WTC11 (cell line): ENCODE measurements around the gene CTDSPL. TPM values are rescaled to one million over a fixed set of nuclear protein-coding genes. Genes with fewer than 3 reads are reported as not detected.

Experiments used
- ATAC-seq: fragments of 200-7000 bp; cut with Tn5 transposase; 2 replicates; pipeline ENCODE4 v1.10.0; 2021; ENCODE audit warnings: mild to moderate bottlenecking, moderate library complexity
- CTCF ChIA-PET: fragments of 300-600 bp; sonication (Branson Sonifier 250); formaldehyde crosslinking; loops from one replicate; lab custom pipeline; 2021; ENCODE audit warnings: antibody characterized with exemption; lab: Charles Lee
- POLR2A ChIA-PET: fragments of 350-600 bp; sonication (Branson Sonifier 250); formaldehyde crosslinking; loops from one replicate; lab custom pipeline; 2021; ENCODE audit warnings: antibody characterized with exemption; lab: Charles Lee
- DNase-seq: peaks from one replicate; pipeline ENCODE4 v3.0.0; 2021; ENCODE audit warnings: low spot score
- H3K27ac Mint-ChIP-seq: 2 replicates; pipeline ENCODE4 v1.8.0; 2021; ENCODE audit warnings: mixed read lengths
- H3K27me3 Mint-ChIP-seq: 2 replicates; pipeline ENCODE4 v1.8.0; 2021; ENCODE audit warnings: low read depth, mild to moderate bottlenecking, moderate library complexity, mixed read lengths
- H3K36me3 Mint-ChIP-seq: 2 replicates; pipeline ENCODE4 v1.8.0; 2021; ENCODE audit warnings: mixed read lengths
- H3K4me1 Mint-ChIP-seq: 2 replicates; pipeline ENCODE4 v1.8.0; 2022; ENCODE audit warnings: mixed read lengths
- H3K4me3 Mint-ChIP-seq: 2 replicates; pipeline ENCODE4 v1.8.0; 2021; ENCODE audit warnings: mild to moderate bottlenecking, moderate library complexity, mixed read lengths
- H3K9me3 Mint-ChIP-seq: 2 replicates; pipeline ENCODE4 v1.8.0; 2021; ENCODE audit warnings: mixed read lengths
- AR ChIP-seq: fragments of 250-450 bp; sonication (Bioruptor Pico); IDR thresholded peaks from 2 replicates; pipeline ENCODE4 v1.9.0; 2021; ENCODE audit warnings: mild to moderate bottlenecking
- ATF6 ChIP-seq: sonication (generic); formaldehyde crosslinking; IDR thresholded peaks from 2 replicates; pipeline ENCODE4 v1.8.1; 2023; ENCODE audit warnings: mild to moderate bottlenecking, missing genetic modification reagents
- CBFB ChIP-seq: sonication (generic); formaldehyde crosslinking; IDR thresholded peaks from 2 replicates; pipeline ENCODE4 v1.8.1; 2022; ENCODE audit warnings: mild to moderate bottlenecking, low read depth, missing genetic modification reagents
- CDX4 ChIP-seq: fragments of 250-450 bp; sonication (Bioruptor Pico); IDR thresholded peaks from 2 replicates; pipeline ENCODE4 v1.9.0; 2021; ENCODE audit warnings: moderate library complexity, mild to moderate bottlenecking, inconsistent platforms, borderline replicate concordance
- E2F5 ChIP-seq: sonication (generic); formaldehyde crosslinking; IDR thresholded peaks from 2 replicates; pipeline ENCODE4 v1.8.1; 2022; ENCODE audit warnings: mild to moderate bottlenecking, moderate library complexity, missing genetic modification reagents
- EMX1 ChIP-seq: fragments of 250-450 bp; sonication (Bioruptor Pico); IDR thresholded peaks from 2 replicates; pipeline ENCODE4 v1.8.0; 2021; ENCODE audit warnings: mild to moderate bottlenecking
- FOXJ3 ChIP-seq: sonication (generic); formaldehyde crosslinking; IDR thresholded peaks from 2 replicates; pipeline ENCODE4 v1.9.0; 2021; ENCODE audit warnings: missing genetic modification reagents, mild to moderate bottlenecking, borderline replicate concordance
- FOXP1 ChIP-seq: sonication (generic); formaldehyde crosslinking; IDR thresholded peaks from 2 replicates; pipeline ENCODE4 v1.8.0; 2022; ENCODE audit warnings: missing genetic modification reagents, mild to moderate bottlenecking, moderate library complexity, borderline replicate concordance
- GABPB1 ChIP-seq: sonication (generic); formaldehyde crosslinking; IDR thresholded peaks from 2 replicates; pipeline ENCODE4 v1.8.1; 2023; ENCODE audit warnings: mild to moderate bottlenecking, missing genetic modification reagents
- MLX ChIP-seq: sonication (generic); formaldehyde crosslinking; IDR thresholded peaks from 2 replicates; pipeline ENCODE4 v1.8.1; 2023; ENCODE audit warnings: mild to moderate bottlenecking, missing genetic modification reagents, moderate library complexity
- SMAD3 ChIP-seq: sonication (generic); formaldehyde crosslinking; IDR thresholded peaks from 2 replicates; pipeline ENCODE4 v1.8.0; 2022; ENCODE audit warnings: missing genetic modification reagents, mild to moderate bottlenecking, borderline replicate concordance
- TCF7 ChIP-seq: sonication (generic); formaldehyde crosslinking; IDR thresholded peaks from 2 replicates; pipeline ENCODE4 v1.8.0; 2022; ENCODE audit warnings: mild to moderate bottlenecking, low read depth, missing genetic modification reagents, moderate library complexity
- TEAD1 ChIP-seq: sonication (generic); formaldehyde crosslinking; IDR thresholded peaks from 2 replicates; pipeline ENCODE4 v1.8.0; 2022; ENCODE audit warnings: mild to moderate bottlenecking, missing genetic modification reagents
- USF2 ChIP-seq: sonication (generic); formaldehyde crosslinking; IDR thresholded peaks from 2 replicates; pipeline ENCODE4 v1.8.1; 2023; ENCODE audit warnings: mild to moderate bottlenecking, missing genetic modification reagents, moderate library complexity
- ZBTB21 ChIP-seq: sonication (generic); formaldehyde crosslinking; IDR thresholded peaks from 2 replicates; pipeline ENCODE4 v1.8.1; 2023; ENCODE audit warnings: mild to moderate bottlenecking, missing genetic modification reagents, borderline replicate concordance
- ZBTB43 ChIP-seq: sonication (generic); formaldehyde crosslinking; IDR thresholded peaks from 2 replicates; pipeline ENCODE4 v1.8.1; 2023; ENCODE audit warnings: mild to moderate bottlenecking, missing genetic modification reagents
- ZNF317 ChIP-seq: sonication (generic); formaldehyde crosslinking; IDR thresholded peaks from 2 replicates; pipeline ENCODE4 v1.8.1; 2023; ENCODE audit warnings: low read depth, mild to moderate bottlenecking, moderate library complexity, missing genetic modification reagents, borderline replicate concordance
- ZNF416 ChIP-seq: fragments of 250-450 bp; sonication (Bioruptor Pico); IDR thresholded peaks from 2 replicates; pipeline ENCODE4 v1.9.0; 2021; ENCODE audit warnings: mild to moderate bottlenecking, inconsistent platforms
- ZNF512 ChIP-seq: sonication (generic); formaldehyde crosslinking; IDR thresholded peaks from 2 replicates; pipeline ENCODE4 v1.8.1; 2022; ENCODE audit warnings: missing genetic modification reagents, borderline replicate concordance
- ZNF671 ChIP-seq: fragments of 250-450 bp; sonication (Bioruptor Pico); IDR thresholded peaks from 2 replicates; pipeline ENCODE4 v1.8.0; 2021; ENCODE audit warnings: mild to moderate bottlenecking
- total RNA-seq: library from RNA; stranded (reverse); gene quantifications from 3 replicates; pipeline ENCODE4 v1.2.3, GENCODE V29; 2021

Gene CTDSPL
- total RNA-seq, 1 experiment from 2014 or later: 41.2 TPM

GRCh38 chr3:37856381-37856780 lies 5.3 kb upstream of the CTDSPL start:
- H3K9me3 Mint-ChIP-seq: peaks cover 4% of the 10 kb centered on the region; the same call in 1 of the 2 replicates
- no peak for ATAC-seq
- POLR2A ChIA-PET: no interaction called here
- H3K36me3 Mint-ChIP-seq: peaks cover 5% of the 10 kb centered on the region; the same call in 1 of the 2 replicates
- DNase-seq: no peak
- no peak overlapping the region for H3K4me3 Mint-ChIP-seq
- peaks cover 15% of the 10 kb centered on the region for H3K4me1 Mint-ChIP-seq
- CTCF ChIA-PET: interaction anchor here (0.8 to 6.7 kb wide), 7 partner anchors 54 to 147 kb away, joined by 3 to 109 read pairs (median 22); no protein-coding TSS in a partner anchor
- H3K27ac Mint-ChIP-seq: no peak overlapping the region
- TF ChIP-seq FOXJ3: no peak
- no peak for TF ChIP-seq ZBTB43 (CRISPR knock-in tag)
- TF ChIP-seq TEAD1: no peak
- TF ChIP-seq ZBTB21 (CRISPR knock-in tag): no peak
- no peak for TF ChIP-seq FOXP1
- no peak for TF ChIP-seq E2F5 (CRISPR knock-in tag)
- no peak for TF ChIP-seq ZNF671 (CRISPR knock-in tag)
- TF ChIP-seq EMX1: no peak
- TF ChIP-seq ZNF317 (CRISPR knock-in tag): no peak
- no peak for TF ChIP-seq CBFB (CRISPR knock-in tag)
- no peak for TF ChIP-seq AR
- no peak for TF ChIP-seq GABPB1 (CRISPR knock-in tag)
- TF ChIP-seq USF2 (CRISPR knock-in tag): no peak
- no peak for TF ChIP-seq ATF6
- peaks cover 24% of the 10 kb centered on the region for H3K27me3 Mint-ChIP-seq

- no peak overlapping the region for H3K4me3 Mint-ChIP-seq
- peaks cover 4% of the 10 kb centered on the region; the same call in 1 of the 2 replicates for H3K9me3 Mint-ChIP-seq
- DNase-seq (no peak), ATAC-seq (no peak)
- ChIA-PET CTCF (no interaction called here), POLR2A (no interaction called here)
- H3K27ac Mint-ChIP-seq: no peak overlapping the region
- peaks cover 5% of the 10 kb centered on the region; the same call in 1 of the 2 replicates for H3K36me3 Mint-ChIP-seq
- H3K4me1 Mint-ChIP-seq: peaks cover 20% of the 10 kb centered on the region
- H3K27me3 Mint-ChIP-seq: peaks cover 24% of the 10 kb centered on the region
- TF ChIP-seq SMAD3 (CRISPR knock-in tag): no peak
- no peak for TF ChIP-seq E2F5 (CRISPR knock-in tag)
- TF ChIP-seq TCF7 (CRISPR knock-in tag): no peak
- no peak for TF ChIP-seq ZNF416
- no peak for TF ChIP-seq MLX (CRISPR knock-in tag)
- TF ChIP-seq CDX4 (CRISPR knock-in tag): no peak
- TF ChIP-seq ZNF512 (CRISPR knock-in tag): no peak
- TF ChIP-seq USF2 (CRISPR knock-in tag): no peak
These were observed 2.9 kb upstream of the CTDSPL start for GRCh38 chr3:37858742-37859141.
